ENCODE data around the gene DHX57. TPM values are rescaled to one million over a fixed set of nuclear protein-coding genes. Genes with fewer than 3 reads are reported as not detected.
"Not testable (repeated sequence)": the region's sequence is repeated elsewhere in the genome, so short reads cannot be mapped to it uniquely, and the experiment has no call there.

DHX57 gene
- total RNA-seq, 1 donor from 2014 or later, result 11.0 TPM

DNA sequence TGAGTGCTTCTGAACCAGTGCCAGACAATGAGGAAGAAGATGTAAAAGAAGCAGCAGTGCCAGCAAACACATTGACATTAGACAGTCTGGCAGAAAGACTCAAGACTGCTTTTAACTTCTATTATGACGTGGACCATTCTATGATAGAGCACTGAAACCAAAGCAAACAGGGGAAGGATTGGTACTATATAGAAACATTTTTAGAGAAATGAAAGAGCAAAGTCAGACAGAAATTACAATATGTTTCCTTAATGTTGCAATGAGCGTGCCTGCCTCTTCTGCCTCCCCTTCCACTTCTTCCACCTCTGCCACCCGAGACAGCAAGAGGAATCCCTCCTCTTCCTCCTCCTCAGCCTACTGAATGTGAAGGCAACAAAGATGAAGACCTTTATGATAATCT lies 39.7 kb downstream of the DHX57 start:
- TF ChIP-seq CTCF (conservative IDR thresholded peaks at IDR 0.05; ENCODE audit: low read depth, low read length), result no peak
- DNase-seq (ENCODE audit: low read depth), result no peak
- no peak overlapping the region for H3K4me3 ChIP-seq (ENCODE audit: low read depth, low read length)

- no peak for DNase-seq (ENCODE audit: low read depth)
- TF ChIP-seq CTCF (conservative IDR thresholded peaks at IDR 0.05; ENCODE audit: low read depth, low read length), result peak; percentile 50
- H3K4me3 ChIP-seq (ENCODE audit: low read depth, low read length), result no peak overlapping the region
These were observed 40.6 kb downstream of the DHX57 start for GRCh38 chr2:38835015-38835601.

GRCh38 chr2:38830526-38831159 lies 45.1 kb downstream of the DHX57 start:
- no peak for DNase-seq (ENCODE audit: low read depth)
- no peak overlapping the region for H3K4me3 ChIP-seq (ENCODE audit: low read depth, low read length)
- no peak for TF ChIP-seq CTCF (conservative IDR thresholded peaks at IDR 0.05; ENCODE audit: low read depth, low read length)

DNA sequence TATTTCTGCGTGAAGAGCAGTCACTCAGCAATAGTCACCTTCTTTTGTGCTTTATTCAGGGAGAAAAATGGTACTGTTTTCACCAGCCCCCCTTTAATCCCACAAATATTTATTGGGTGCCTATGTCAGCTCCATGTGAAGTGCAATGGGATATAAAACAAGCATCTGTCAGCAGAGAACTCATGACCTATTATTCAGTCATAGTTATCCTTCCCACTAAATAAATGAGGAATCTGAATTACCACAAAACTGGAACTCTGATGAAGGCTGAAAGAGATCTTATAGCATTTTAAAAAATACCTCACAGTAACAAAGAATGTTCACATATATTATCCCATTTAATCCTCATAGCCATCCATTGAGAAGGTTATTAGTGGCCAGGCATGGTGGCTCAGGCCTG lies 45.8 kb downstream of the DHX57 start:
- no peak overlapping the region for H3K4me3 ChIP-seq (ENCODE audit: low read depth, low read length)
- TF ChIP-seq CTCF (conservative IDR thresholded peaks at IDR 0.05; ENCODE audit: low read depth, low read length), result no peak
- DNase-seq (ENCODE audit: low read depth), result no peak

GRCh38 chr2:38828460-38828859 lies 47.3 kb downstream of the DHX57 start:
- DNase-seq (ENCODE audit: low read depth), result no peak
- no peak overlapping the region for H3K4me3 ChIP-seq (ENCODE audit: low read depth, low read length)
- no peak for TF ChIP-seq CTCF (conservative IDR thresholded peaks at IDR 0.05; ENCODE audit: low read depth, low read length)

- H3K4me3 ChIP-seq (ENCODE audit: low read depth, low read length), result not testable (repeated sequence)
- peak; percentile 2 for DNase-seq (ENCODE audit: low read depth)
These were observed 48.1 kb downstream of the DHX57 start for GRCh38 chr2:38827539-38828145.

DNA sequence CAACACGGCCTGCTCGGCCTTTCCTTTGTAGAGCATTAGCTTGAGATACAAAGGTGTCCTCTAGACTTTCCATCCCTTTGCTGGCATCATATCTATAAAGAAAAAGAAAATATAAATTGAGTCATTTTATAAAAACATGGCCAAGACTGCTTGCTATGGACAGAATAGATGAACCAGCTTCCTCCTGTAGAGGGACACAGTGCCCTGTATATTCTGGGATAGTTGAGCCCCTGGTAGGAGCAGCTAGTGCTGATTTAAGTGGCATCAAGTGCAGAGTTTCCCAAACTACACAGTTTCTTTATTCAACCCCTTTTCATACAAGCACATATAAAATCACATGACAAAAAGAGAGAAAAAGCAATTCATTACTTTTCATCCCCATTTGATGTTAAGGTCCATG lies 49.8 kb downstream of the DHX57 start:
- H3K4me3 ChIP-seq (ENCODE audit: low read depth, low read length), result no peak overlapping the region
- no peak for TF ChIP-seq CTCF (conservative IDR thresholded peaks at IDR 0.05; ENCODE audit: low read depth, low read length)
- no peak for DNase-seq (ENCODE audit: low read depth)
